HepG2 (cell line): ENCODE results near the gene SH2B2.

Experiments used
- CHD4 ChIP-seq: fragments of 200-600 bp; sonication (generic); IDR thresholded peaks from 2 replicates; pipeline ENCODE4 v1.7.0; 2017; ENCODE audit warnings: mild to moderate bottlenecking, low read length, borderline replicate concordance
- ETS1 ChIP-seq: sonication (generic); formaldehyde crosslinking; IDR thresholded peaks from 2 replicates; pipeline ENCODE4 v1.4.0; 2020; ENCODE audit warnings: missing genetic modification reagents
- NR2F1 ChIP-seq, 2 experiments: fragments of 450-650 bp in 1 of 2; formaldehyde crosslinking in 1 of 2; IDR thresholded peaks; 2 replicates each; pipeline versions ENCODE4 v1.5.0 to v1.6.1; 2016 to 2020; ENCODE audit warnings: mild to moderate bottlenecking in 1 of 2, missing compliant biosample characterization in 1 of 2, missing genetic modification reagents in 1 of 2, moderate library complexity in 1 of 2
- POLR2A ChIP-seq, 2 experiments: IDR thresholded peaks; 2 replicates each; pipeline ENCODE4 v1.6.1; 2011; ENCODE audit warnings: low read depth in 2 of 2, low read length in 2 of 2, mild to moderate bottlenecking in 1 of 2, moderate library complexity in 1 of 2; ENCODE audit not compliant: insufficient read depth in 1 of 2
- PPARG ChIP-seq: conservative IDR thresholded peaks from 2 replicates; pipeline ENCODE4 v1.6.1; 2016; ENCODE audit warnings: missing biosample characterization, missing genetic modification reagents
- SCMH1 ChIP-seq: sonication (generic); formaldehyde crosslinking; IDR thresholded peaks from 2 replicates; pipeline ENCODE4 v1.9.0; 2021; ENCODE audit warnings: missing genetic modification reagents, mild to moderate bottlenecking, borderline replicate concordance
- THAP9 ChIP-seq: sonication (generic); formaldehyde crosslinking; IDR thresholded peaks from 2 replicates; pipeline ENCODE4; 2020; ENCODE audit warnings: missing genetic modification reagents, mild to moderate bottlenecking, borderline replicate concordance
- ZC3H13 ChIP-seq: sonication (generic); formaldehyde crosslinking; IDR thresholded peaks from 2 replicates; pipeline ENCODE4 v1.8.1; 2023; ENCODE audit warnings: mild to moderate bottlenecking, missing genetic modification reagents, moderate library complexity
- ZFX ChIP-seq: sonication (generic); formaldehyde crosslinking; IDR thresholded peaks from 2 replicates; pipeline ENCODE4 v1.4.0; 2020; ENCODE audit warnings: mild to moderate bottlenecking, low read depth, missing genetic modification reagents, moderate library complexity
- ZMYM4 ChIP-seq: sonication (generic); formaldehyde crosslinking; IDR thresholded peaks from 2 replicates; pipeline ENCODE4 v1.8.1; 2023; ENCODE audit warnings: mild to moderate bottlenecking, missing genetic modification reagents
- ZNF207 ChIP-seq: fragments of 450-650 bp; IDR thresholded peaks from 2 replicates; pipeline ENCODE4 v1.6.1; 2016; ENCODE audit warnings: antibody characterized with exemption, borderline replicate concordance
- ZNF274 ChIP-seq: sonication (generic); formaldehyde crosslinking; IDR thresholded peaks from 2 replicates; pipeline ENCODE4 v1.5.1; 2020; ENCODE audit warnings: mild to moderate bottlenecking, missing genetic modification reagents

- TF ChIP-seq THAP9 (CRISPR knock-in tag) (no peak), POLR2A (IDR thresholded peaks at IDR 0.05; ENCODE audit: insufficient read depth in 1 of 2, low read depth in 2 of 2, low read length in 2 of 2) (no peak), ZFX (no peak), CHD4 (no peak), ZMYM4 (CRISPR knock-in tag) (no peak), ETS1 (CRISPR knock-in tag) (no peak), PPARG (CRISPR knock-in tag) (no peak), ZNF274 (CRISPR knock-in tag) (no peak), NR2F1 (CRISPR knock-in tag; IDR thresholded peaks at IDR 0.05) (no peak), SCMH1 (CRISPR knock-in tag) (no peak), ZNF207 (no peak), ZC3H13 (CRISPR knock-in tag) (no peak)
Observed at GRCh38 chr7:102268635-102269034, 18.0 kb upstream of the SH2B2 start.
